Neuronal stem cell (in vitro differentiated cells): ENCODE results near the gene CSMD2.
A peak's percentile ranks its signal among the peaks of the same experiment; 100 is the strongest.

Experiments
- DNase-seq: peaks from one replicate; pipeline ENCODE4 v3.0.0-alpha.2; 2013; ENCODE audit warnings: low spot score
- H2AFZ ChIP-seq: one replicate; pipeline ENCODE4 v1.6.1; 2013; ENCODE audit warnings: mild to moderate bottlenecking, low read length, inconsistent platforms
- H2AK5ac ChIP-seq: 2 replicates; pipeline ENCODE4 v1.6.1; 2013; ENCODE audit warnings: low read depth, mild to moderate bottlenecking, inconsistent platforms, low read length, moderate library complexity, mixed read lengths
- H2BK120ac ChIP-seq: 2 replicates; pipeline ENCODE4 v1.6.1; 2013; ENCODE audit warnings: low read depth, mild to moderate bottlenecking, inconsistent platforms, low read length, moderate library complexity, mixed read lengths
- H2BK12ac ChIP-seq: one replicate; pipeline ENCODE4 v1.6.1; 2013; ENCODE audit warnings: low read length, inconsistent platforms
- H2BK15ac ChIP-seq: 2 replicates; pipeline ENCODE4 v1.6.1; 2013; ENCODE audit warnings: mild to moderate bottlenecking, low read length, inconsistent platforms, mixed read lengths
- H2BK5ac ChIP-seq: one replicate; pipeline ENCODE4 v1.6.1; 2013; ENCODE audit warnings: inconsistent platforms, mild to moderate bottlenecking, low read length, moderate library complexity
- H3K14ac ChIP-seq: one replicate; pipeline ENCODE4 v1.6.1; 2013; ENCODE audit warnings: low read length, inconsistent platforms
- H3K18ac ChIP-seq: 2 replicates; pipeline ENCODE4 v1.6.1; 2013; ENCODE audit warnings: low read length, inconsistent platforms
- H3K23ac ChIP-seq: 2 replicates; pipeline ENCODE4 v1.6.1; 2013; ENCODE audit warnings: low read depth, mild to moderate bottlenecking, mixed read lengths, low read length, inconsistent platforms; ENCODE audit not compliant: poor library complexity
- H3K27ac ChIP-seq: replicated peaks from 3 replicates; pipeline ENCODE4 v1.5.1; 2013; ENCODE audit warnings: low read length, inconsistent platforms
- H3K27me3 ChIP-seq, 3 experiments: 2 replicates each; pipeline ENCODE4 v1.6.1; 2013; ENCODE audit warnings: low read length in 3 of 3, mild to moderate bottlenecking in 2 of 3, inconsistent platforms in 1 of 3, low read depth in 1 of 3, mixed read lengths in 1 of 3, moderate library complexity in 1 of 3; ENCODE audit not compliant: control insufficient read depth in 3 of 3, insufficient read depth in 3 of 3
- H3K36me3 ChIP-seq, 2 donors: replicated peaks in 1 of 2; 2 replicates each; pipeline ENCODE4 v1.6.1; 2013; ENCODE audit warnings: low read length in 2 of 2; ENCODE audit not compliant: control insufficient read depth in 2 of 2, insufficient read depth in 2 of 2
- H3K4ac ChIP-seq: 2 replicates; pipeline ENCODE4 v1.6.1; 2013; ENCODE audit warnings: inconsistent platforms, mild to moderate bottlenecking, low read length, moderate library complexity
- H3K4me1 ChIP-seq, 2 donors: 1 replicate in 1 of 2; 2 replicates in 1 of 2; pipeline ENCODE4 v1.6.1; 2013; ENCODE audit warnings: low read length in 2 of 2, low read depth in 1 of 2; ENCODE audit not compliant: control insufficient read depth in 2 of 2, insufficient read depth in 1 of 2
- H3K4me2 ChIP-seq: one replicate; pipeline ENCODE4 v1.6.1; 2013; ENCODE audit warnings: mild to moderate bottlenecking, low read length, inconsistent platforms; ENCODE audit not compliant: insufficient read depth, poor library complexity, severe bottlenecking
- H3K4me3 ChIP-seq, 2 donors: 2 replicates each; pipeline ENCODE4 v1.5.1; 2013; ENCODE audit warnings: low read length in 2 of 2, mild to moderate bottlenecking in 2 of 2, inconsistent platforms in 1 of 2, moderate library complexity in 1 of 2
- H3K79me1 ChIP-seq: one replicate; pipeline ENCODE4 v1.6.1; 2013; ENCODE audit warnings: low read depth, mild to moderate bottlenecking, inconsistent platforms, low read length, moderate library complexity
- H3K9ac ChIP-seq: one replicate; pipeline ENCODE4 v1.6.1; 2013; ENCODE audit warnings: mild to moderate bottlenecking, low read depth, low read length, inconsistent platforms; ENCODE audit not compliant: poor library complexity
- H3K9me3 ChIP-seq, 2 donors: replicated peaks in 1 of 2; 2 replicates each; pipeline versions ENCODE3 to v1.6.1; 2013; ENCODE audit warnings: low read length in 2 of 2, mild to moderate bottlenecking in 2 of 2, inconsistent platforms in 1 of 2, low read depth in 1 of 2, mixed read lengths in 1 of 2, moderate library complexity in 1 of 2; ENCODE audit not compliant: control insufficient read depth in 2 of 2, insufficient read depth in 1 of 2
- H4K8ac ChIP-seq: one replicate; pipeline ENCODE4 v1.6.1; 2013; ENCODE audit warnings: low read depth, mild to moderate bottlenecking, inconsistent platforms, low read length, moderate library complexity
- H4K91ac ChIP-seq: one replicate; pipeline ENCODE4 v1.6.1; 2013; ENCODE audit warnings: low read length, low read depth, mild to moderate bottlenecking, inconsistent platforms; ENCODE audit not compliant: poor library complexity
- WGBS, 2 donors: extraction: QIAGEN DNeasy Blood & Tissue Kit; methylation state at CpG; one replicate each; pipeline ENCODE4 v1.1.7; 2013; ENCODE audit warnings: missing lambda C conversion rate in 2 of 2, mixed read lengths in 1 of 2; ENCODE audit not compliant: insufficient read length in 2 of 2, insufficient replicate concordance in 1 of 2; ENCODE audit errors: extremely low coverage in 2 of 2; 5-methylcytosine and 5-hydroxymethylcytosine counted together

Gene CSMD2

GRCh38 chr1:33637846-33638440, 527.1 kb downstream of the CSMD2 start:
- Histone ChIP-seq H3K18ac (no peak overlapping the region), H3K79me1 (peaks cover 2% of the 10 kb centered on the region), H2AK5ac (no peak overlapping the region), H3K4me1 (no peaks in the 10 kb centered on the region), H2BK120ac (no peak overlapping the region), H4K91ac (no peak overlapping the region), H2BK15ac (no peak overlapping the region), H3K9ac (no peak overlapping the region), H2AFZ (no peak overlapping the region), H3K4me2 (no peak overlapping the region), H3K36me3 (no peaks in the 10 kb centered on the region), H3K4me3 (no peak overlapping the region), H3K27me3 (peaks cover 0 to 8% (median 0%) of the 10 kb centered on the region in 3 experiments), H2BK12ac (no peak overlapping the region), H3K14ac (no peak overlapping the region), H3K4ac (no peak overlapping the region), H3K23ac (no peak overlapping the region), H3K9me3 (no peaks in the 10 kb centered on the region), H3K27ac (no peak overlapping the region), H4K8ac (no peak overlapping the region), H2BK5ac (no peak overlapping the region)
- no CpG with 5 or more reads among the region's 7 CpGs for WGBS, 2 donors
- no peak for DNase-seq

- H4K8ac ChIP-seq = no peak overlapping the region
- peaks cover 0 to 8% (median 0%) of the 10 kb centered on the region in 3 experiments for H3K27me3 ChIP-seq
- H3K9me3 ChIP-seq = no peaks in the 10 kb centered on the region
- H3K23ac ChIP-seq = no peak overlapping the region
- no peak overlapping the region for H3K4me2 ChIP-seq
- no peak overlapping the region for H3K27ac ChIP-seq
- H3K18ac ChIP-seq = no peak overlapping the region
- no peak overlapping the region for H3K4me3 ChIP-seq
- no CpG with 5 or more reads among the region's 14 CpGs for WGBS, 2 donors
- H2BK15ac ChIP-seq = no peak overlapping the region
- H2BK120ac ChIP-seq = no peak overlapping the region
- H3K9ac ChIP-seq = no peak overlapping the region
- H3K4me1 ChIP-seq = no peaks in the 10 kb centered on the region
- H3K14ac ChIP-seq = no peak overlapping the region
- H4K91ac ChIP-seq = no peak overlapping the region
- H2AFZ ChIP-seq = no peak overlapping the region
- H2AK5ac ChIP-seq = no peak overlapping the region
- H2BK5ac ChIP-seq = no peak overlapping the region
- no peak for DNase-seq
- H3K79me1 ChIP-seq = peaks cover 2% of the 10 kb centered on the region
- H3K36me3 ChIP-seq = no peaks in the 10 kb centered on the region
- no peak overlapping the region for H3K4ac ChIP-seq
- no peak overlapping the region for H2BK12ac ChIP-seq
Observed at GRCh38 chr1:33636209-33636608, 528.8 kb downstream of the CSMD2 start.

GRCh38 chr1:33635336-33636012, 529.6 kb downstream of the CSMD2 start:
- H3K4me3 ChIP-seq = no peak overlapping the region
- no peak overlapping the region for H2BK5ac ChIP-seq
- peak overlapping the region; percentile 48 for H3K18ac ChIP-seq
- H3K23ac ChIP-seq = no peak overlapping the region
- H4K8ac ChIP-seq = no peak overlapping the region
- no peak overlapping the region for H3K27ac ChIP-seq
- peaks cover 0 to 8% (median 0%) of the 10 kb centered on the region in 3 experiments for H3K27me3 ChIP-seq
- no peak overlapping the region for H3K4ac ChIP-seq
- H3K79me1 ChIP-seq = peaks cover 2% of the 10 kb centered on the region
- H2BK15ac ChIP-seq = no peak overlapping the region
- H4K91ac ChIP-seq = no peak overlapping the region
- H3K14ac ChIP-seq = peak overlapping the region; percentile 57
- no peaks in the 10 kb centered on the region for H3K36me3 ChIP-seq
- no peak for DNase-seq
- H3K4me2 ChIP-seq = no peak overlapping the region
- no peaks in the 10 kb centered on the region for H3K9me3 ChIP-seq
- no peak overlapping the region for H2BK12ac ChIP-seq
- H2BK120ac ChIP-seq = no peak overlapping the region
- no CpG with 5 or more reads among the region's 7 CpGs for WGBS, 2 donors
- no peak overlapping the region for H2AFZ ChIP-seq
- peak overlapping the region; percentile 72 for H2AK5ac ChIP-seq
- H3K4me1 ChIP-seq = no peaks in the 10 kb centered on the region
- H3K9ac ChIP-seq = no peak overlapping the region

GRCh38 chr1:33634806-33635205, 530.2 kb downstream of the CSMD2 start:
- WGBS, 2 donors = no CpG with 5 or more reads among the region's 9 CpGs
- Histone ChIP-seq H4K91ac (no peak overlapping the region), H3K9ac (no peak overlapping the region), H3K14ac (no peak overlapping the region), H3K4ac (no peak overlapping the region), H2BK12ac (no peak overlapping the region), H3K9me3 (no peaks in the 10 kb centered on the region), H2AK5ac (peak overlapping the region; percentile 72), H3K4me3 (no peak overlapping the region), H3K4me1 (no peaks in the 10 kb centered on the region), H2BK120ac (no peak overlapping the region), H4K8ac (no peak overlapping the region), H3K27ac (no peak overlapping the region), H3K79me1 (peaks cover 2% of the 10 kb centered on the region), H2BK5ac (no peak overlapping the region), H2BK15ac (no peak overlapping the region), H3K36me3 (no peaks in the 10 kb centered on the region), H2AFZ (no peak overlapping the region), H3K27me3 (peaks cover 0 to 8% (median 0%) of the 10 kb centered on the region in 3 experiments), H3K4me2 (no peak overlapping the region), H3K23ac (peak overlapping the region; percentile 9), H3K18ac (no peak overlapping the region)
- peak; percentile 24 for DNase-seq
